Endothelial cell of umbilical vein (primary cell): Measurements from ENCODE around the gene C1orf174. TPM values are rescaled to one million over a fixed set of nuclear protein-coding genes. Genes with fewer than 3 reads are reported as not detected.

Experiments
- BruUV-seq: library from RNA; stranded (reverse); fragments of 400-500 nt; replicated peaks from 2 replicates; lab custom pipeline; 2021; lab: Mats Ljungman, UMichigan
- CTCF ChIA-PET: fragments of 300-600, 350-600 bp; sonication (Branson Sonifier 250); formaldehyde crosslinking; loops from one replicate; lab custom pipeline; 2021; ENCODE audit warnings: antibody characterized with exemption, inconsistent platforms; lab: Charles Lee
- POLR2A ChIA-PET: fragments of 300-600, 350-600 bp; sonication (Branson Sonifier 250); formaldehyde crosslinking; loops from one replicate; lab custom pipeline; 2021; ENCODE audit warnings: antibody characterized with exemption, inconsistent platforms; lab: Charles Lee
- DNase-seq: peaks from one replicate; pipeline ENCODE4 v3.0.0-alpha.2; 2011; ENCODE audit warnings: low read depth, low spot score
- FAIRE-seq: peaks from 2 replicates; lab custom pipeline; 2011; peaks lifted over from hg19 to GRCh38; lab: Jason Lieb, UNC
- H2AFZ ChIP-seq: 2 replicates; pipeline ENCODE4 v1.6.0; 2012; ENCODE audit warnings: low read depth, low read length, control low read depth, inconsistent platforms
- H3K27ac ChIP-seq: 2 replicates; pipeline ENCODE4 v1.5.1; 2011; ENCODE audit warnings: low read depth, mild to moderate bottlenecking, control low read depth, low read length, moderate library complexity; ENCODE audit not compliant: insufficient read depth
- H3K27me3 ChIP-seq, 2 experiments: 2 replicates each; pipeline versions ENCODE4 v1.6.0 to v1.6.1; 2011; ENCODE audit warnings: low read length in 2 of 2, mixed read lengths in 1 of 2; ENCODE audit not compliant: control insufficient read depth in 2 of 2, insufficient read depth in 2 of 2
- H3K36me3 ChIP-seq, 2 experiments: 2 replicates in 1 of 2; 3 replicates in 1 of 2; pipeline ENCODE4 v1.5.1; 2011; ENCODE audit warnings: low read length in 2 of 2, mild to moderate bottlenecking in 1 of 2, moderate library complexity in 1 of 2; ENCODE audit not compliant: control insufficient read depth in 2 of 2, insufficient read depth in 2 of 2; ENCODE audit errors: extremely low read depth in 1 of 2
- H3K4me1 ChIP-seq: 3 replicates; pipeline ENCODE4 v1.5.1; 2011; ENCODE audit warnings: mild to moderate bottlenecking, low read length; ENCODE audit not compliant: control insufficient read depth, insufficient read depth; ENCODE audit errors: extremely low read depth
- H3K4me2 ChIP-seq: 2 replicates; pipeline ENCODE4 v1.6.1; 2011; ENCODE audit warnings: low read length, control low read depth, mixed read lengths; ENCODE audit not compliant: insufficient read depth
- H3K4me3 ChIP-seq, 3 experiments: fragments of 200-600 bp in 1 of 3; sonication (generic), shearing (Covaris generic) in 1 of 3; replicated peaks in 1 of 3; 2 replicates each; pipeline ENCODE4 v1.5.1; 2011 to 2016; ENCODE audit warnings: control low read depth in 3 of 3, low read length in 3 of 3, mild to moderate bottlenecking in 2 of 3, inconsistent platforms in 1 of 3, low read depth in 1 of 3, moderate library complexity in 1 of 3; ENCODE audit not compliant: insufficient read depth in 1 of 3
- H3K79me2 ChIP-seq: 2 replicates; pipeline ENCODE4 v1.6.0; 2012; ENCODE audit warnings: low read length, inconsistent platforms; ENCODE audit not compliant: control insufficient read depth, insufficient read depth
- H3K9ac ChIP-seq: replicated peaks from 2 replicates; pipeline ENCODE3; 2011; ENCODE audit warnings: low read length, control low read depth; ENCODE audit not compliant: insufficient read depth; ENCODE audit errors: extremely low read depth
- H3K9me1 ChIP-seq: replicated peaks from 3 replicates; pipeline ENCODE4 v1.6.0; 2011; ENCODE audit warnings: mild to moderate bottlenecking, low read length; ENCODE audit not compliant: control insufficient read depth, insufficient read depth; ENCODE audit errors: extremely low read depth
- H3K9me3 ChIP-seq: replicated peaks from 2 replicates; pipeline ENCODE4 v1.5.1; 2012; ENCODE audit warnings: low read length, inconsistent platforms; ENCODE audit not compliant: control insufficient read depth, insufficient read depth
- H4K20me1 ChIP-seq: replicated peaks from 2 replicates; pipeline ENCODE3; 2011; ENCODE audit warnings: mild to moderate bottlenecking, low read length; ENCODE audit not compliant: control insufficient read depth, insufficient read depth; ENCODE audit errors: extremely low read depth
- EZH2 ChIP-seq: IDR thresholded peaks from 2 replicates; pipeline ENCODE4 v1.6.1; 2012; ENCODE audit warnings: borderline replicate concordance, low read depth, mild to moderate bottlenecking, moderate library complexity, low read length, inconsistent platforms; ENCODE audit not compliant: severe bottlenecking
- FOS ChIP-seq: IDR thresholded peaks from 2 replicates; pipeline ENCODE4 v1.6.1; 2011; ENCODE audit warnings: mild to moderate bottlenecking, low read length, moderate library complexity, borderline replicate concordance; ENCODE audit not compliant: insufficient read depth
- GATA2 ChIP-seq: IDR thresholded peaks from 2 replicates; pipeline ENCODE4 v1.7.0; 2011; ENCODE audit warnings: low read depth, mild to moderate bottlenecking, moderate library complexity, mixed read lengths, low read length; ENCODE audit not compliant: insufficient read length, insufficient read depth
- JUN ChIP-seq: IDR thresholded peaks from 2 replicates; pipeline ENCODE4 v1.6.1; 2011; ENCODE audit warnings: borderline replicate concordance, low read depth; ENCODE audit not compliant: insufficient read length, insufficient read depth
- MYC ChIP-seq: IDR thresholded peaks from one replicate; pipeline ENCODE4 v1.6.1; 2011; ENCODE audit warnings: mild to moderate bottlenecking, low read depth, low read length
- POLR2A ChIP-seq: IDR thresholded peaks from 2 replicates; pipeline ENCODE4 v1.6.1; 2012; ENCODE audit warnings: low read depth, mild to moderate bottlenecking, control low read depth, low read length
- dilution Hi-C: fragments of 300-500 bp; cut with MboI; formaldehyde crosslinking; loops from one replicate; pipeline ENCODE4 v1.15.0; 2019; ENCODE audit warnings: low sequenced_read_pairs; ENCODE audit not compliant: extremely low pct_ligation_motif_present
- intact Hi-C: fragments of 100-400 bp; cut with micrococcal nuclease; formaldehyde crosslinking; loops from one replicate; pipeline ENCODE4 v1.10.0; 2022
- polyA plus RNA-seq, 4 experiments: library from polyadenylated mRNA; depleted of rRNA in 3 of 4; stranded (reverse) in 3 of 4; unstranded in 1 of 4; fragments of >200 nt; gene quantifications; 2 replicates each; pipeline versions ENCODE4 v1.2.1 to v1.2.3, GENCODE V29; 2011 to 2012; ENCODE audit warnings: missing spikeins in 1 of 4
- total RNA-seq: library from RNA; stranded (reverse); gene quantifications from 2 replicates; pipeline ENCODE4 v1.2.3, GENCODE V29; 2021
- TF ChIP-seq, protein P1 (sequence below): IDR thresholded peaks from 2 replicates; pipeline ENCODE4 v1.6.1; 2011; ENCODE audit not compliant: insufficient read depth, insufficient read length
- TF ChIP-seq, protein P2 (sequence below), 2 donors: IDR thresholded peaks; 1 replicate in 1 of 2; 2 replicates in 1 of 2; pipeline ENCODE4 v1.5.1; 2011; ENCODE audit warnings: low read length in 2 of 2, mild to moderate bottlenecking in 2 of 2, moderate library complexity in 2 of 2, control low read depth in 1 of 2, inconsistent platforms in 1 of 2, low read depth in 1 of 2; ENCODE audit not compliant: insufficient read depth in 1 of 2; ENCODE audit errors: extremely low read depth in 1 of 2

Gene C1orf174
- total and polyA plus RNA-seq, 2 donors (not counting 3 experiments of a cell fraction or from before 2014, with no cell fraction given) = 28.0 to 31.7 TPM

DNA sequence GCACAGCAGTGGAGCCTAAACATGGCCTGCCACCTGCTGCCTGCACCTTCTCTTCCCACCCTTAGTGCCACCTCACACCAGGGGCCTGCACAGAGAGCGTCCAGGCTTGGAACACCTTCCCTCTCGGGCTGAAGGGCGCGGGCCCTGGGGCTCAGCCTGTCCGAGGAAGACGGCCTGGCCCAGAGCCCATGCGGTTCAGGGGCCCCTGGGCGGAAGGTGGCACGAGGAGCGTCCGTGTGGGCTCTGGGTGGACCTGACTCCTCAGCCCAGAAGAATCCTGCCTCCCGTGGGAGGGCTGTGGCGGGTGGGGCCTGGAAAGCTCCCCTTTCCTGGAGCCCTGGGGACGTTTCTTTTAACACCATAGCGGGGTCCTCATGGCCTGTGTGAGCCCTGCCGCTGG, 23.4 kb downstream of the C1orf174 start:
- DNase-seq = no peak
- Histone ChIP-seq H3K4me1 (no peaks in the 10 kb centered on the region), H2AFZ (no peak overlapping the region), H3K79me2 (no peaks in the 10 kb centered on the region), H3K36me3 (peaks cover 0 to 15% of the 10 kb centered on the region in 2 experiments), H3K9me3 (peaks cover 4% of the 10 kb centered on the region), H3K4me3 (no peak overlapping the region), H4K20me1 (no peaks in the 10 kb centered on the region), H3K4me2 (no peak overlapping the region), H3K9ac (no peak overlapping the region), H3K9me1 (no peaks in the 10 kb centered on the region), H3K27me3 (no peaks in the 10 kb centered on the region), H3K27ac (no peak overlapping the region)
- CTCF ChIA-PET = no interaction called here
- TF ChIP-seq EZH2 (no peak), FOS (no peak), JUN (no peak), MYC (no peak)
- TF ChIP-seq, protein P1, sequence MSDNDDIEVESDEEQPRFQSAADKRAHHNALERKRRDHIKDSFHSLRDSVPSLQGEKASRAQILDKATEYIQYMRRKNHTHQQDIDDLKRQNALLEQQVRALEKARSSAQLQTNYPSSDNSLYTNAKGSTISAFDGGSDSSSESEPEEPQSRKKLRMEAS = no peak
- intact Hi-C loops = no loop called here
- dilution Hi-C loops = no loop called here
- no TSS peak for BruUV-seq
- POLR2A ChIA-PET = no interaction called here
- no peak for FAIRE-seq

DNA sequence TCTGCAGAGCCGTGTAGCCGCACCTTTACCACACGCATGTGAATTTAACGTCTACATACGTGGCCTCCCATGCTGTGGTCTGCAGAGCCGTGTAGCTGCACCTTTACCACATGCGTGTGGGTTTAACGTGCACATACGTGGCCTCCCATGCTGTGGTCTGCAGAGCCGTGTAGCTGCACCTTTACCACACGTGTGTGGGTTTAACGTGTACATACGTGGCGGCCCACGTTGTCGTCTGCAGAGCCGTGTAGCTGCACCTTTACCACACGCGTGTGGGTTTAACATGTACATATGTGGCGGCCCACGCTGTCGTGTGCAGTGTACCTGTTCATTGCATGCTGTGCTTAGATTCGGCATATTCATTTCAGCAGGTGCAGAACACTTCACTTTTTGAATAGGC, 25.3 kb downstream of the C1orf174 start:
- no peaks in the 10 kb centered on the region for H4K20me1 ChIP-seq
- H3K4me1 ChIP-seq = no peaks in the 10 kb centered on the region
- no peak overlapping the region for H3K4me2 ChIP-seq
- dilution Hi-C loops (no loop called here), intact Hi-C loops (no loop called here)
- no TSS peak for BruUV-seq
- TF ChIP-seq EZH2 (no peak), GATA2 (no peak), POLR2A (no peak), FOS (no peak)
- TF ChIP-seq, protein P2, sequence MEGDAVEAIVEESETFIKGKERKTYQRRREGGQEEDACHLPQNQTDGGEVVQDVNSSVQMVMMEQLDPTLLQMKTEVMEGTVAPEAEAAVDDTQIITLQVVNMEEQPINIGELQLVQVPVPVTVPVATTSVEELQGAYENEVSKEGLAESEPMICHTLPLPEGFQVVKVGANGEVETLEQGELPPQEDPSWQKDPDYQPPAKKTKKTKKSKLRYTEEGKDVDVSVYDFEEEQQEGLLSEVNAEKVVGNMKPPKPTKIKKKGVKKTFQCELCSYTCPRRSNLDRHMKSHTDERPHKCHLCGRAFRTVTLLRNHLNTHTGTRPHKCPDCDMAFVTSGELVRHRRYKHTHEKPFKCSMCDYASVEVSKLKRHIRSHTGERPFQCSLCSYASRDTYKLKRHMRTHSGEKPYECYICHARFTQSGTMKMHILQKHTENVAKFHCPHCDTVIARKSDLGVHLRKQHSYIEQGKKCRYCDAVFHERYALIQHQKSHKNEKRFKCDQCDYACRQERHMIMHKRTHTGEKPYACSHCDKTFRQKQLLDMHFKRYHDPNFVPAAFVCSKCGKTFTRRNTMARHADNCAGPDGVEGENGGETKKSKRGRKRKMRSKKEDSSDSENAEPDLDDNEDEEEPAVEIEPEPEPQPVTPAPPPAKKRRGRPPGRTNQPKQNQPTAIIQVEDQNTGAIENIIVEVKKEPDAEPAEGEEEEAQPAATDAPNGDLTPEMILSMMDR (IDR thresholded peaks at IDR 0.05; ENCODE audit: extremely low read depth in 1 of 2, insufficient read depth in 1 of 2, low read depth in 1 of 2, low read length in 2 of 2) = no peak
- H3K9ac ChIP-seq = no peak overlapping the region
- H3K36me3 ChIP-seq = peaks cover 0 to 13% of the 10 kb centered on the region in 2 experiments
- H3K4me3 ChIP-seq = no peak overlapping the region
- no peaks in the 10 kb centered on the region for H3K9me1 ChIP-seq
- H3K27me3 ChIP-seq = no peaks in the 10 kb centered on the region
- FAIRE-seq (no peak), DNase-seq (no peak)
- H2AFZ ChIP-seq = no peak overlapping the region
- ChIA-PET CTCF (no interaction called here), POLR2A (no interaction called here)
- H3K27ac ChIP-seq = no peak overlapping the region
- peaks cover 4% of the 10 kb centered on the region for H3K9me3 ChIP-seq
- no peaks in the 10 kb centered on the region for H3K79me2 ChIP-seq
